Coronary artery (tissue), 2 donors: Measurements from ENCODE around the gene RHO.
A peak's percentile ranks its signal among the peaks of the same experiment; 100 is the strongest.

Experiments used
- DNase-seq: peaks from one replicate; pipeline ENCODE4 v3.0.0-alpha.2; 2017; ENCODE audit warnings: low spot score
- H3K27ac ChIP-seq, 2 donors: fragments of 200-600 bp; sonication (generic); one replicate each; pipeline ENCODE4 v1.5.1; 2016 to 2019
- H3K4me3 ChIP-seq: fragments of 200-600 bp; sonication (generic); 2 replicates; pipeline ENCODE4 v1.5.1; 2016; ENCODE audit warnings: mild to moderate bottlenecking, moderate library complexity
- CTCF ChIP-seq: fragments of 200-600 bp; sonication (generic); IDR thresholded peaks from one replicate; pipeline ENCODE4 v1.5.1; 2019; ENCODE audit warnings: antibody characterized with exemption

RHO gene

DNA sequence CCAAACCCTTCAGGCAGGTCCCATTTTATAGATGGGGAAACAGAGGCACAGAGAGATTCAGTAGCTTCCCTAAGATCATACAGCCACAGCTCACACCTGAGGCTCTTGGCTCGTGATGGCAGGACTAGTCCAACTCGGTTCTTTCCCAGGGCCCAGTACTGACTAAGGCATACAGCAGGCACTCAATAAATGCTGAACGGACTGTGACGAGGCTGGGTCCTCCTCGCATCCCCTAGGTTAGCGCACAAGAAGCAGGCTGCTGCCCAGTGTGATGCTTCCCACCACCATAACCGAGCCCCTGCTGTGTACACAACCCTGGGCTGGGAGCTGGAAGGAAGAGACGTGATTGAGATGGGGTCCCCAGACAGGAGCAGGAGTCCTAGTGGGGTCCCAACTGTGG lies 53.2 kb downstream of the RHO start:
- no peak for DNase-seq

GRCh38 chr3:129582799-129583198 lies 54.4 kb downstream of the RHO start:
- no peak for TF ChIP-seq CTCF
- no peak for DNase-seq
- H3K27ac ChIP-seq: peak overlapping the region in 1 of 2 donors; percentile 34

More for the DNA sequence above, 53.2 kb downstream of the RHO start:
- TF ChIP-seq CTCF: no peak
- H3K4me3 ChIP-seq: no peak overlapping the region
- peak overlapping the region in 1 of 2 donors; percentile 16 for H3K27ac ChIP-seq

GRCh38 chr3:129583289-129583688 lies 54.9 kb downstream of the RHO start:
- DNase-seq: no peak
- peak overlapping the region in 1 of 2 donors; percentile 22 for H3K27ac ChIP-seq
- no peak overlapping the region for H3K4me3 ChIP-seq
- TF ChIP-seq CTCF: no peak

More at GRCh38 chr3:129582799-129583198, 54.4 kb downstream of the RHO start:
- no peak overlapping the region for H3K4me3 ChIP-seq

GRCh38 chr3:129584631-129585030 lies 56.2 kb downstream of the RHO start:
- H3K4me3 ChIP-seq: no peak overlapping the region
- no peak overlapping the region for H3K27ac ChIP-seq
- no peak for TF ChIP-seq CTCF
- no peak for DNase-seq
